Measurements from ENCODE around the gene C20orf144.
"Not testable (repeated sequence)": the region's sequence is repeated elsewhere in the genome, so short reads cannot be mapped to it uniquely, and the experiment has no call there.

C20orf144 gene

GRCh38 chr20:33636776-33637175, 25.4 kb upstream of the C20orf144 start:
- TF ChIP-seq CTCF (IDR thresholded peaks at IDR 0.05; ENCODE audit: unreplicated experiment in 3 of 3) = no peak
- H3K27ac Mint-ChIP-seq = no peak overlapping the region
- H3K36me3 Mint-ChIP-seq (ENCODE audit: low read depth) = peaks cover 57% of the 10 kb centered on the region
- H3K9me3 Mint-ChIP-seq = no peaks in the 10 kb centered on the region
- H3K4me1 Mint-ChIP-seq = no peaks in the 10 kb centered on the region
- H3K27me3 Mint-ChIP-seq (ENCODE audit: low read depth) = no peaks in the 10 kb centered on the region
- no peak overlapping the region for H3K4me3 Mint-ChIP-seq

GRCh38 chr20:33640287-33640686, 21.8 kb upstream of the C20orf144 start:
- Mint-ChIP-seq H3K4me3 (no peak overlapping the region), H3K4me1 (no peaks in the 10 kb centered on the region), H3K36me3 (ENCODE audit: low read depth) (peaks cover 67% of the 10 kb centered on the region), H3K27ac (no peak overlapping the region), H3K9me3 (no peaks in the 10 kb centered on the region), H3K27me3 (ENCODE audit: low read depth) (no peaks in the 10 kb centered on the region)
- TF ChIP-seq CTCF (IDR thresholded peaks at IDR 0.05; ENCODE audit: unreplicated experiment in 3 of 3) = no peak

GRCh38 chr20:33644313-33645071, 17.6 kb upstream of the C20orf144 start:
- Mint-ChIP-seq H3K4me1 (peaks cover 14% of the 10 kb centered on the region), H3K27ac (no peak overlapping the region), H3K36me3 (ENCODE audit: low read depth) (peaks cover 50% of the 10 kb centered on the region), H3K9me3 (no peaks in the 10 kb centered on the region), H3K4me3 (no peak overlapping the region), H3K27me3 (ENCODE audit: low read depth) (no peaks in the 10 kb centered on the region)
- TF ChIP-seq CTCF (IDR thresholded peaks at IDR 0.05; ENCODE audit: unreplicated experiment in 3 of 3) = no peak

- Mint-ChIP-seq H3K27me3 (ENCODE audit: low read depth) (no peaks in the 10 kb centered on the region), H3K4me1 (peaks cover 15% of the 10 kb centered on the region), H3K4me3 (no peak overlapping the region), H3K27ac (no peak overlapping the region), H3K36me3 (ENCODE audit: low read depth) (peaks cover 44% of the 10 kb centered on the region), H3K9me3 (no peaks in the 10 kb centered on the region)
- TF ChIP-seq CTCF (IDR thresholded peaks at IDR 0.05; ENCODE audit: unreplicated experiment in 3 of 3) = no peak
Observed at GRCh38 chr20:33645072-33645358, 17.1 kb upstream of the C20orf144 start.

GRCh38 chr20:33645396-33645795, 16.7 kb upstream of the C20orf144 start:
- H3K9me3 Mint-ChIP-seq = no peaks in the 10 kb centered on the region
- no peak for TF ChIP-seq CTCF (IDR thresholded peaks at IDR 0.05; ENCODE audit: unreplicated experiment in 3 of 3)
- no peaks in the 10 kb centered on the region for H3K27me3 Mint-ChIP-seq (ENCODE audit: low read depth)
- H3K27ac Mint-ChIP-seq = no peak overlapping the region
- peaks cover 41% of the 10 kb centered on the region for H3K36me3 Mint-ChIP-seq (ENCODE audit: low read depth)
- H3K4me3 Mint-ChIP-seq = no peak overlapping the region
- peaks cover 15% of the 10 kb centered on the region for H3K4me1 Mint-ChIP-seq

GRCh38 chr20:33646191-33646590, 15.9 kb upstream of the C20orf144 start:
- TF ChIP-seq CTCF (IDR thresholded peaks at IDR 0.05; ENCODE audit: unreplicated experiment in 3 of 3) = no peak
- Mint-ChIP-seq H3K27ac (no peak overlapping the region), H3K36me3 (ENCODE audit: low read depth) (peaks cover 34% of the 10 kb centered on the region), H3K4me3 (no peak overlapping the region), H3K4me1 (peaks cover 15% of the 10 kb centered on the region), H3K27me3 (ENCODE audit: low read depth) (no peaks in the 10 kb centered on the region), H3K9me3 (no peaks in the 10 kb centered on the region)

GRCh38 chr20:33646959-33647602, 15.0 kb upstream of the C20orf144 start:
- H3K4me1 Mint-ChIP-seq = peaks cover 15% of the 10 kb centered on the region
- not testable (repeated sequence) for H3K27ac Mint-ChIP-seq; H3K9me3 Mint-ChIP-seq; H3K27me3 Mint-ChIP-seq (ENCODE audit: low read depth); H3K4me3 Mint-ChIP-seq
- peaks cover 27% of the 10 kb centered on the region for H3K36me3 Mint-ChIP-seq (ENCODE audit: low read depth)

All from nephron (organoid).